Bone marrow (tissue), 2 donors: Measurements from ENCODE around the gene HS3ST5.

Experiments
- DNase-seq, 2 donors: peaks; one replicate each; lab custom pipeline; 2025; lab: John Stamatoyannopoulos, UW

Gene HS3ST5

GRCh38 chr6:114194362-114195026 is 148.3 kb downstream of the HS3ST5 start:
- no peak for DNase-seq

- DNase-seq = no peak
These were observed 155.3 kb downstream of the HS3ST5 start for GRCh38 chr6:114187563-114187962.

- no peak for DNase-seq
These were observed 161.2 kb downstream of the HS3ST5 start for GRCh38 chr6:114181664-114182063.

- no peak for DNase-seq
These were observed 163.4 kb downstream of the HS3ST5 start for GRCh38 chr6:114179411-114179810.

GRCh38 chr6:114176726-114177125 is 166.1 kb downstream of the HS3ST5 start:
- DNase-seq = no peak

- DNase-seq = no peak
These were observed 170.1 kb downstream of the HS3ST5 start for GRCh38 chr6:114172576-114173260.

- DNase-seq = no peak
These were observed 171.3 kb downstream of the HS3ST5 start for GRCh38 chr6:114171473-114171872.

GRCh38 chr6:114170958-114171387 is 171.8 kb downstream of the HS3ST5 start:
- no peak for DNase-seq

GRCh38 chr6:114170372-114170771 is 172.5 kb downstream of the HS3ST5 start:
- DNase-seq = no peak

GRCh38 chr6:114169763-114170162 is 173.1 kb downstream of the HS3ST5 start:
- no peak for DNase-seq

- no peak for DNase-seq
These were observed 174.9 kb downstream of the HS3ST5 start for GRCh38 chr6:114167583-114168576.

GRCh38 chr6:114164207-114164606 is 178.6 kb downstream of the HS3ST5 start:
- no peak for DNase-seq

- no peak for DNase-seq
These were observed 180.0 kb downstream of the HS3ST5 start for GRCh38 chr6:114162691-114163347.

- DNase-seq = no peak
These were observed 181.9 kb downstream of the HS3ST5 start for GRCh38 chr6:114160881-114161280.

GRCh38 chr6:114159727-114160126 is 183.1 kb downstream of the HS3ST5 start:
- DNase-seq = no peak

GRCh38 chr6:114158838-114159694 is 183.8 kb downstream of the HS3ST5 start:
- DNase-seq = no peak

GRCh38 chr6:114158411-114158810 is 184.4 kb downstream of the HS3ST5 start:
- no peak for DNase-seq

GRCh38 chr6:114157848-114158247 is 185.0 kb downstream of the HS3ST5 start:
- no peak for DNase-seq

- no peak for DNase-seq
These were observed 187.1 kb downstream of the HS3ST5 start for GRCh38 chr6:114155763-114156162.

GRCh38 chr6:114154812-114155211 is 188.0 kb downstream of the HS3ST5 start:
- DNase-seq = no peak

- no peak for DNase-seq
These were observed 189.4 kb downstream of the HS3ST5 start for GRCh38 chr6:114153448-114153847.
